NK-92 treated with Interleukin-12 subunit alpha and Interleukin-12 subunit beta, amount 100 ng/mL, for 24 hours (cell line): Measurements from ENCODE around the gene BAIAP2.

ENCODE experiments used
- DNase-seq: peaks from one replicate; lab custom pipeline; 2025; lab: John Stamatoyannopoulos, UW

BAIAP2 gene

DNA sequence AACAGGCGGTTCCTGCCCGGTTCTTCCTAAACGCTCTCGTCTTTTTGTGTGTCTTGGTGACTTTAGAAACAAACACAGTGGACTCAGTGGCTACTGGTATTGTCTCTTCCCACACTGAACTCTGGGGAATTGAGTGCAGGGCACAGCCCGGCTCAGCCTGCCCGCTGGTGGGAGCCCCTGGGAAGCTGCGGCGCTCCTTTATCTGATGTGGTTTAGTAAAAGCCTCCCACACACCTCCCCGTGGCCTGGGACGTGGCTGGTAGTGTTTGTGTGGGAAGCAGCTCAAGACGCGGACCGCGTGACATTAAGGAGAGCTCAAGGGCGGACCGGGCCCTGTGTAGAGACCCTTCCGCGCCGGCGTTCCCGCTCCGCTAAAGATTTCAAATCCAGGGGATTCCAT lies 75.0 kb downstream of the BAIAP2 start:
- no peak for DNase-seq

GRCh38 chr17:81110488-81111040 lies 75.6 kb downstream of the BAIAP2 start:
- DNase-seq, result no peak

DNA sequence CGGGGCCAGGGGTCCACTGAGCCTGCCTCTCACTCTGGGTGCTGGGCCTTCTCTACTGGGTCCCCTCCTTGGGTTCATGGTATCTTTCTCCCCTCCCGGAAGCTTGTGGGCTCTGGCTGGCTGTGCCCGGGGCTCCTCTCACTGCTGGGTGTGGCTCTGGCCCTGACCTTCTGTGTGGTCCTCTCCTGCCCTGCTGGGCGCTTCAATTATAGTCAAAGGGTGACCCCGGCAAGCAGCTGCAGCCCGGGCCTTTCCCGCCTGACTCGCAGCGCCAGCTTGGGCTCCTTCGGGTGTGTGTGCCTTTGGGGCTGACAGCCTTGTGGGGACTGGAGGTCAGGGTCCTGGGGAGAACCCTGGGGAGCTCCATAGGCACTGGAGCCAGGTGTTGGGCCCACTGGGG lies 76.1 kb downstream of the BAIAP2 start:
- DNase-seq, result no peak

DNA sequence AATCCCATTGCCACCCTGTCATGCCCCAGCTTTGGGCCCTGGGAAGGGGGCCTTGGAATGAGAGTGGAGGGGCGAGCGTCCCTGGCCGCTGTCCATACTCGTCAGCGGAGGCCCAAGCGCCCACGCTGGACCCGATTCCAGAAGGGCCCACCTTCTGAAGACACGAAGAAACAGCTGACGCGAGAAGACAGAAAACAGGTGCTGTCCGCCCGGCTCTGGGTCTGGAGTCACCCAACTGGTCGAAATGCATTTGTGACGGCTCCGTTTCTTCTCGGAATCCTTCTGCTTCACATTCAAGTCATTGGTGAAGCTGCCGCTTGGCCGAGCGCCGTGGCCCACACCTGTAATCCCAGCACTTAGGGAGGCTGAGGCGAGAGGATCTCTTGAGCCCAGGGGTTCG lies 77.5 kb downstream of the BAIAP2 start:
- no peak for DNase-seq

DNA sequence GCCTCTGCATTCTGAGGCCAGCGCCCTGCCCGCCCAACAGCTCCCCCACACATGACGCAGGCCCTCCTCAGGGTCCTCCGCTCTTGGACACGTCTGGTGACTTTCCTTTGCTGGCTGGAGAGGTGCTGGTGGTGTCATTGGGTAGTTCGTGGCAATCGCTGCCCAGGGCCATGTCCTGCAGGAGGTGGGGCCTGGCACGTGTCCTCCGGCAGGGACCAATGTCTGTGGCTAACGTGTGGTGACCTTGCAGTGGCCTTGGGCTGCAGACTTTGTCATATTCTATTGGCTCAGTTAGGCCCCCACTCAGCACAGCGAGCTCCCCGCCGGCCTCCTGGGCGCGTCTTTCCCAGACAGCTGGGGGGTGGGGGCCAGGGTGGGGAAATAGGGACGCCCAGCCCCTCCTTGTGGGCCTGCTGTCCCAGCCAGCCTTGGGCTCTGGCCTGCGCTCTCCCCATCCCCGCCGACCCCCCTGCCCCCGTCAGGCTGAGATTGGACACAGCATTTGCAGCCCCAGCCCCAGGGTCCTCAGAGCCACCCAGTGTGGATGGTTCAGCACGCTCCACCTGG lies 78.3 kb downstream of the BAIAP2 start:
- DNase-seq, result no peak

- no peak for DNase-seq
Observed at GRCh38 chr17:81114351-81115093, 79.6 kb downstream of the BAIAP2 start.

DNA sequence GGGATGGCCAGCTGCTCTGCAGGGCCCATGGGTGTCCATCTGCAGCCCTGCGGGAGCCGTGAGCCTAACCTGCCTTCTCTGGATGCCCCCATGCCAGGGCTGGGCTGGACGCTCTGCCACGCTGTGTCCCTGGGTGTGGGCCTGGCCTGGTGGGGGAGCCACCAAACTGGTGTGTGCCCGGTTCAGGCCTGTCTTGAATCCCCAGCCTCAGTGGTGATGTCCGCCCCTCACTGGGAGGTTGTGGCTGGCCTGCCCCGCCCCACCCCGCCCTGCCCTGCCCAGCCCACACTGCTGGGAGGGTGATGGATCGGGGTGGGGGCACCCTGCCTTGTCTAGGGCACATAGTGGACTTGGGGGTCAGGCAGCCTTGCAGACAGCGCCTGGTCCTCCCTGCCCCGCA lies 80.3 kb downstream of the BAIAP2 start:
- no peak for DNase-seq

DNA sequence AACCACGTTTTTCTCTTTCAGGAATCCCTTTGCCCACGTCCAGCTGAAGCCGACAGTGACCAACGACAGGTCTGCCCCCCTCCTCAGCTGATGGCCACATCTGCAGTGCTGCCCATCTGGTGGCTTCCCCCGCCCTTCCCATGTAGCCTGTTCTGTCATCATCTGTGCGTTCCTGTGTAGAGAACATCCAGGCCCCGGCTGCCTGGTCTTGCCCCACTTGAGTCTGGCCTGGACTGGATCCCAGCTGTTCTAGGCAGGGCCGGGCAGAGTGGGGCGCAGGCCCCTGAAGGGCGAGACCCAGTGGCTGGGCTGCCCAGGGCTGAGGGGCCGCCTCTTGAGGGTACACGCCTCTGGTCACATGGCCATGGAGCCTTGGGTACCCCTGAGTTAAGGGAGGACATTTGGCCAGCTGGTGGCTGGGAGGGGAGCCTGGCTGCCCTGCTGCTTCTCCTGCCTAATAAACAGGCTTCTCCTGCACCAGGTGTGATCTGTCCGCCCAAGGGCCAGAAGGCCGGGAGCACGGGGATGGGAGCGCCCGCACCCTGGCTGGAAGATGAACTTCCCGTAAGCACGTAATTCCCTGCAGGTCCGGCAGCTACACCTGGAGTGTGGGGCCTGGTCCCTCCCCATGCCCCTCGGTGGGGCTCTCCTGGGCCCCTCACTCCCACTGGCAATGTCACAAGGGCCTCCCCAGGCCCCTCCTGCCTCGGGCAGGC lies 81.0 kb downstream of the BAIAP2 start:
- no peak for DNase-seq

- DNase-seq, result no peak
Observed at GRCh38 chr17:81116704-81117103, 81.8 kb downstream of the BAIAP2 start.

- no peak for DNase-seq
Observed at GRCh38 chr17:81117672-81118198, 82.8 kb downstream of the BAIAP2 start.

DNA sequence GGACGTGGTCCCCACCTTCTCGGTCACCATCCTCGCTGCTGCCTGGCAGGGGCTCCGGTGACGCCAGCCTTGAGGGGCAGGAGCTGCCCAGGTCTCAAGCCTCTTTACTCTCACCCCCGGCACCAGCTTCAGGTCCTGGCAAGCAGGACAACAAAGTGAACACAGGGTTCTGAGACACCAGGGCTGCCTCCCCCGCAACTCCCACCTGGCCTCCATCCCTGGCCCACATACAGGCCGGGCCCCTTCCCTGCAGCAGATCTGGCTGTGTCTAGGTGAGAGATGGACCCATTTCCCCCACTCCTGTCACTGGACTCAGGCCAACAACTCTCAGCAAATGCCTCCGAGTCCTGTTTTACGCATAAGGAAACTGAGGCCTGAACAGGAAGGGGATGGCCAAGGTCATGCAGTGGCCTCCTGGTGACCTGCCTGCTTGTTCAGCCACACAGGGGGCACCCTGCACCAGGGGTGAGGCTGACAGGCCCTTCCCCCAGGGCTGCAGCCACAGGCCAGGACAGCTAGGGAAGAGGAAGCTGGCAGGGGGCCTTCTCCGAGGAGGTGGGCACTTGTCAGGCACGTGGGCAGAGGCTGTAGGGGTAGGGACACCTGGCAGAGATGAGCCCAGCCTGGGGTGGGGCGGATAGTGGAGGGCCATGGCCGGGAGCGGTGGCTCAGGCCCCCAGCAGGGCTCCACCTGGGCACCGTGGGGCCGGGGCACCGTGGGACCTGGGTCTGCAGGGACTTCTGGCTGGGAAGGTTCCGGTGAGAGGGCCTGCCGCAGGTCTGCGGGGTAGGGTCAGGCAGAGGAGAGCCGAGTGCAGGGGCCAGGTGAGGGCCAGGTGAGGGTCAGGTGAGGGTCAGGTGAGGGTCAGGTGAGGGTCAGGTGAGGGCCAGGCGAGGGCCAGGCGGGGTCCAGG lies 83.6 kb downstream of the BAIAP2 start:
- no peak for DNase-seq

DNA sequence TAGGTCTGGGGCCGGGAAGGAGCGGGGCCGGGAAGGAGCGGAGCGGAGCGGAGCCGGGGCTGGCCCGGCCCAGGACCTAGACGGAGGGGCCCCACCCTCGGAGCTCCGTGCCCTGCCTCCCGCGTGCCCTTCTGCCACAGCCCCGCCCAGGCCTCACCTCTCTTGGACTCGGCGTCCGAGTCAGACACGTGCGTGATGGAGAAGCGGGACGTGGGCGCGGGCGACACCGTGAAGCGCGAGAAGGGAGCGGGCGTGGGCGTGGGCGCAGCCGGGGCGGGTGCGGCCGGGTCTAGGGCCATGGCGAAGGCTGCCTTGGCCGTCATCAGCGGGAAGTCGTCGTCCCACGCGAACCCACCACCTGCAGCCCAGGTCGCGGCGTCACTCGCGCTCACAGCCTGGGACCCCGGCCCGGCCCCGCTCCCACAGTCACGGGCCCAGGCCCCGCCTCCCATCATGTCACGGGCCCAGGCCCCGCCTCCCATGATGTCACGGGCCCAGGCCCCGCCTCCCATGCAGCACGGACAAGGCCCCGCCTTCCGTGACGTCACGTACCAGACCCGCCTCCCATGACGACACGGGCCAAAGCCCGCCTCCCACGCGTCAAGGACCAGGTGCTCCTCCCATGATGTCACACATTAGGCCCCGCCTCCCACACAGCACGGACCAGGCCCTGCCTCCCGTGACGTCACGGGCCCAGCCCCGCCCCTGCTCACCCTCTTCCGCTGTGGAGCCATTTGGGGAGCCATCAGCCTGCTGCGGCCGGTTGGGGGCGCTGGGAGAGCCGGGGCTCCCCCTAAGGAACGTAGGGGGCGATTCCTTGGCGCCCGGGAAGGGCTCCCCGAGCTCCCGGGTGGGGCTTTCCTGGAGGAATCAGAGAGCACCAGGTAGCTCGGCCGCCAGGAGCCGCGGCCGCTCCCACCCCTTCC lies 84.5 kb downstream of the BAIAP2 start:
- DNase-seq, result no peak

DNA sequence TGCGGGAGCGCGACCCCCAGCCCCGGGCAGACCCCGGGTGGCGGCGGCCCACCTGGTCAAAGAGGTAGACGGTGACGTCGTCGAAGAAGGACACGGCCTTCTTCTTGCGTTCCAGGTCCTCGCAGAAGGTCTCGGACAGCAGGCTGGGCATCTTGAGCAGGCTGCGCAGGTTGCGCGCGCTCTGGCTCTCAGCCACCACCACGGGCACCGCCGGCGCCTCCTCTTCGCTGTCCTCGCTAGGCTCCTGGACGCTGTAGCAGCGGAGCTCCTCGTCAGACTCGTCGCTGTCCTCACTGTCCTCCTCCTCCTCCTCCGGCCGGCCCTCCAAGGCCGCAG lies 85.2 kb downstream of the BAIAP2 start:
- DNase-seq, result no peak

- no peak for DNase-seq
Observed at GRCh38 chr17:81120695-81121621, 86.0 kb downstream of the BAIAP2 start.

DNA sequence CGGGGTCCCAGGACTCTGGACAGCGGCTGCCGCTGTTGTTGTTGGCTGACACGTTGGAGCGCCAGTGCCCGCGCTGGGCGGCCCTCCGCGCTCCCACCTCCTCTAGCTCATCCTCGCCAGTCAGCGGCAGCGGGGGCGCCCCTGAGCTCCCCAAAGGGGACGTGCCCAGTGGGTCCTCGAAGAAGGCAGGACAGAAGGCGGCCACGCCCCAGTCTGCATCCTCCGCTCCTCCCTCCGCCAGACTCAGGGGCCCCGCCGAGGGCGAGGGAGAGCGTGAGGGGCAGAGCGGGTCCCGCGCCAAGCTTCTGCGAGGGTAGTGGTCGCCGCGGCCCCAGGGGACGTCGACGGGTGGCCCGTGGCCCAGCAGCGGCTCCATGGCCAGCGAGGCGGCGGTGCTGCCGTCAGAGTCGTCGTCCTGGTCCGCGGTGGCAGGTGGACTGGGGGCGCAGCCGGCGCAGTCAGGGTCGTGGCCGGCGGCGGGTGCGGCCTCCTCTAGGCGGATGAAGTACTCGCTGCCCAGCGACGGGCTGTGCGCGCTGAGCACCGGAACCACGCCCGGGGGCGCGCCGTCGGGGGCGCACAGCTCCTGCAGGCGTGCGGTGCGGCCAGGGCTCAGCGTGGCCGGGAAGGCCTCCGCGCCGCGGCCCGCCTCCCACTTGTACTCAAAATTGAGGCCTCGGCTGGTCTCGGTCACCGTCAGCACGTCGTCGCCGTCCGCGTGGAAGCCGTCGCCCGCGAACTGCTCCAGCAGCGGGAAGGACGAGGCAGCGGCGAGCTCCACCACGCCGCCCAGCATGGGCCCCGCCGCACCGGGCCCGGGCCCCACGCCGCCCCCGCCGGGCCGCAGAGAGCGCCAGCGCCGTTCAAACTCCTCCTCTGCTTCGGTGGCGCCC lies 87.1 kb downstream of the BAIAP2 start:
- no peak for DNase-seq

GRCh38 chr17:81123052-81124048 lies 88.4 kb downstream of the BAIAP2 start:
- DNase-seq, result no peak

DNA sequence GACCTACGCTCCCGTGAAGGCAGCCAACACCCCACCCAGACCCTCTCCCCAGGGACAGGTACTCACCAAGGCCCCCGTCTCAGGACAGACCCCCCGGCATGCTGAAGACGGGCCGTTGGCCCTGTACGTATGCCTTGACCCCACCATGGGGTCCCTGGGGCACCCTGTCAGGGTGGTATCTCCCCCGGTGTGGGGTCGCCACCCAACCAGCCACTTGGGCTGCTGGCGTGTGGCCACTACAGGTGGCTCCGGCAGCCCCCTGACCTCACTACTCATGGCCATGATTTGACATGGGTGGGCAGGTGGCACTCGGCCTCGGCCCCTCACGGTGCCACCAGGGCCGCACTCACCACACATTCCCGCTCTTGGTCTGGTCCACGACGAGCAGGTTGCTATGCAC lies 89.4 kb downstream of the BAIAP2 start:
- no peak for DNase-seq
